ENCODE results near the gene NDUFS4. TPM values are rescaled to one million over a fixed set of nuclear protein-coding genes. Genes with fewer than 3 reads are reported as not detected.

NDUFS4 gene
- total RNA-seq, 1 donor from 2014 or later = 92.4 TPM

DNA sequence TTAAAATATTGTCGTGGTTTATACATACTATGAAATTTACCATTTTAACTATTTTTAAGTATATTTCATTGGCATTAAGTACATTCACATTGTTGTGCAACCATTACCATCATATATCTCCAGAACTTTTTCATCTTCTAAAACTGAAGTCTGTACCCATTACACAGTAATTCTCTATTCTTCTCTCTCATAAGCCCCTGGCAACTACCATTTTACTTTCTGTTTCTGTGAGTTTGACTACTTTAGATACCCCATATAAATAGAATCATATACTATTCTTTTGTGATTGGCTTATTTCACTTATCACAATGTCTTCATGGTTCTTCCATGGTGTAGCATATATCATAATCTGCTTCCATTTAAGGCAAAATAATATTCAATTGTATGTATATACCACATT, 30.3 kb downstream of the NDUFS4 start:
- no peak overlapping the region for H3K27ac ChIP-seq (ENCODE audit: low read depth, low read length)
- no peaks in the 10 kb centered on the region for H3K36me3 ChIP-seq (ENCODE audit: insufficient read depth, low read length)
- no peak for TF ChIP-seq CTCF (IDR thresholded peaks at IDR 0.05; ENCODE audit: insufficient read depth, low read depth, low read length)
- no peak for TF ChIP-seq EZH2 (IDR thresholded peaks at IDR 0.05; ENCODE audit: insufficient read depth, low read length)
- H3K4me3 ChIP-seq (ENCODE audit: insufficient read depth, low read depth, low read length) = no peak overlapping the region
- H4K20me1 ChIP-seq (ENCODE audit: insufficient read depth, low read length) = peaks cover 69% of the 10 kb centered on the region
- H3K9ac ChIP-seq (ENCODE audit: low read length) = no peak overlapping the region
- no peak overlapping the region for H3K4me3 Mint-ChIP-seq (ENCODE audit: unreplicated experiment)
- FAIRE-seq = no peak
- no peaks in the 10 kb centered on the region for H3K9me3 ChIP-seq (ENCODE audit: insufficient read depth, low read depth, low read length)
- peaks cover 6% of the 10 kb centered on the region for H3K4me1 Mint-ChIP-seq (ENCODE audit: low read depth, unreplicated experiment)
- H3K4me1 ChIP-seq (ENCODE audit: insufficient read depth, low read length) = no peaks in the 10 kb centered on the region
- no peaks in the 10 kb centered on the region for H3K27me3 Mint-ChIP-seq (ENCODE audit: low read depth, unreplicated experiment)
- no peak overlapping the region for H3K4me2 ChIP-seq (ENCODE audit: low read length)
- no peaks in the 10 kb centered on the region for H3K9me3 Mint-ChIP-seq (ENCODE audit: unreplicated experiment)
- no peak for DNase-seq (ENCODE audit: low read depth)
- H3K27me3 ChIP-seq (ENCODE audit: insufficient read depth, low read length) = no peaks in the 10 kb centered on the region
- H2AFZ ChIP-seq (ENCODE audit: low read depth, low read length) = no peak overlapping the region
- no peaks in the 10 kb centered on the region for H3K36me3 Mint-ChIP-seq (ENCODE audit: low read depth, unreplicated experiment)
- peaks cover 98% of the 10 kb centered on the region for H3K79me2 ChIP-seq (ENCODE audit: insufficient read depth, low read length)
- H3K27ac Mint-ChIP-seq (ENCODE audit: unreplicated experiment) = no peak overlapping the region

DNA sequence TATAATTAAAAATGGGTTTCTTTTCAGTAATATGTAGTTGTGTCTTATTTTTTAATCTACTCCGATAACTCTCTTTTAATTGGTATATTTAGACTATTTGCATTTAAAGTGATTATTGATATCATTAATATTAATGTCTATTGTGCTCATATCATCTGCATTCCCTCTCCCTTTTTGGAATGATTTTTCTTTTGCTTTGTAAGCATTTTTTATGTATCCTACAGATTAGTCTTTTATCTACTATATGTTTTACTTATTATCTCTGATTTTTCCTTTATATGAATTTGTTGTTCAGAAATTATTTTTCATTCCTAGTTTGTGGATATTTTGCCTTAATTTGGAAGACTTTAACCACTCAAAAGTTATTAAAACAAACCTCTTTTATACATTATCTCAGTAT, 34.0 kb downstream of the NDUFS4 start:
- H4K20me1 ChIP-seq (ENCODE audit: insufficient read depth, low read length) = peaks cover 57% of the 10 kb centered on the region
- FAIRE-seq = no peak
- H3K9me3 ChIP-seq (ENCODE audit: insufficient read depth, low read depth, low read length) = no peaks in the 10 kb centered on the region
- H3K9ac ChIP-seq (ENCODE audit: low read length) = no peak overlapping the region
- H3K4me3 ChIP-seq (ENCODE audit: insufficient read depth, low read depth, low read length) = no peak overlapping the region
- H2AFZ ChIP-seq (ENCODE audit: low read depth, low read length) = no peak overlapping the region
- no peak for TF ChIP-seq EZH2 (IDR thresholded peaks at IDR 0.05; ENCODE audit: insufficient read depth, low read length)
- TF ChIP-seq CTCF (IDR thresholded peaks at IDR 0.05; ENCODE audit: insufficient read depth, low read depth, low read length) = no peak
- Mint-ChIP-seq H3K4me1 (ENCODE audit: low read depth, unreplicated experiment) (peaks cover 10% of the 10 kb centered on the region), H3K27ac (ENCODE audit: unreplicated experiment) (no peak overlapping the region), H3K4me3 (ENCODE audit: unreplicated experiment) (no peak overlapping the region), H3K36me3 (ENCODE audit: low read depth, unreplicated experiment) (no peaks in the 10 kb centered on the region), H3K9me3 (ENCODE audit: unreplicated experiment) (no peaks in the 10 kb centered on the region), H3K27me3 (ENCODE audit: low read depth, unreplicated experiment) (no peaks in the 10 kb centered on the region)
- H3K4me1 ChIP-seq (ENCODE audit: insufficient read depth, low read length) = no peaks in the 10 kb centered on the region
- no peak overlapping the region for H3K4me2 ChIP-seq (ENCODE audit: low read length)
- H3K27me3 ChIP-seq (ENCODE audit: insufficient read depth, low read length) = no peaks in the 10 kb centered on the region
- no peak overlapping the region for H3K27ac ChIP-seq (ENCODE audit: low read depth, low read length)
- H3K79me2 ChIP-seq (ENCODE audit: insufficient read depth, low read length) = peaks cover 87% of the 10 kb centered on the region
- H3K36me3 ChIP-seq (ENCODE audit: insufficient read depth, low read length) = no peaks in the 10 kb centered on the region
- no peak for DNase-seq (ENCODE audit: low read depth)

DNA sequence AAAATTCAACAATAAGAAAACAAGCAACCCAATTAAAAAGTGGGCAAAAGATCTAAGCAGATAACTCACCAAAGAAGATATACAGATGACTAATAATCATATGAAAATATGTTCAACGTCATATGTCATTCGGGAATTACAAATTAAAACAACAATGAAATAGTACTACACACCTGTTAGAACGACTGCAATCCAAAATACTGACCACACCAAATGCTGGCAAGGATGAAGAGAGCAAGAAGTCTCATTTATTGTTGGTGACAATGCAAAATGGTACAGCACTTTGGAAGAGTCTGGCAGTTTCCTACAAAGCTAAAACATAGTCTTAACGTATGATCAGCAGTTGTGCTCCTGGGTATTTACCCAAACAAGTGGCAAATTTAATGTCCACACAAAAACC, 37.5 kb downstream of the NDUFS4 start:
- Histone ChIP-seq H3K4me2 (ENCODE audit: low read length) (no peak overlapping the region), H4K20me1 (ENCODE audit: insufficient read depth, low read length) (peaks cover 24% of the 10 kb centered on the region), H3K4me3 (ENCODE audit: insufficient read depth, low read depth, low read length) (no peak overlapping the region), H3K4me1 (ENCODE audit: insufficient read depth, low read length) (peaks cover 4% of the 10 kb centered on the region), H3K36me3 (ENCODE audit: insufficient read depth, low read length) (no peaks in the 10 kb centered on the region), H3K27me3 (ENCODE audit: insufficient read depth, low read length) (no peaks in the 10 kb centered on the region), H3K79me2 (ENCODE audit: insufficient read depth, low read length) (peaks cover 71% of the 10 kb centered on the region), H2AFZ (ENCODE audit: low read depth, low read length) (no peak overlapping the region), H3K9ac (ENCODE audit: low read length) (no peak overlapping the region), H3K9me3 (ENCODE audit: insufficient read depth, low read depth, low read length) (no peaks in the 10 kb centered on the region), H3K27ac (ENCODE audit: low read depth, low read length) (no peak overlapping the region)
- Mint-ChIP-seq H3K4me3 (ENCODE audit: unreplicated experiment) (no peak overlapping the region), H3K27me3 (ENCODE audit: low read depth, unreplicated experiment) (no peaks in the 10 kb centered on the region), H3K9me3 (ENCODE audit: unreplicated experiment) (no peaks in the 10 kb centered on the region), H3K36me3 (ENCODE audit: low read depth, unreplicated experiment) (no peaks in the 10 kb centered on the region), H3K27ac (ENCODE audit: unreplicated experiment) (no peak overlapping the region), H3K4me1 (ENCODE audit: low read depth, unreplicated experiment) (peaks cover 10% of the 10 kb centered on the region)
- TF ChIP-seq EZH2 (IDR thresholded peaks at IDR 0.05; ENCODE audit: insufficient read depth, low read length) (no peak), CTCF (IDR thresholded peaks at IDR 0.05; ENCODE audit: insufficient read depth, low read depth, low read length) (no peak)
- DNase-seq (ENCODE audit: low read depth) (no peak), FAIRE-seq (no peak)

Measured in astrocyte (in vitro differentiated cells and primary cell).